ENCODE results near the gene DEFB125. TPM values are rescaled to one million over a fixed set of nuclear protein-coding genes. Genes with fewer than 3 reads are reported as not detected.
"Not testable (repeated sequence)": the region's sequence is repeated elsewhere in the genome, so short reads cannot be mapped to it uniquely, and the experiment has no call there.

Gene DEFB125
- total RNA-seq, 1 experiment from 2014 or later, result not detected

DNA sequence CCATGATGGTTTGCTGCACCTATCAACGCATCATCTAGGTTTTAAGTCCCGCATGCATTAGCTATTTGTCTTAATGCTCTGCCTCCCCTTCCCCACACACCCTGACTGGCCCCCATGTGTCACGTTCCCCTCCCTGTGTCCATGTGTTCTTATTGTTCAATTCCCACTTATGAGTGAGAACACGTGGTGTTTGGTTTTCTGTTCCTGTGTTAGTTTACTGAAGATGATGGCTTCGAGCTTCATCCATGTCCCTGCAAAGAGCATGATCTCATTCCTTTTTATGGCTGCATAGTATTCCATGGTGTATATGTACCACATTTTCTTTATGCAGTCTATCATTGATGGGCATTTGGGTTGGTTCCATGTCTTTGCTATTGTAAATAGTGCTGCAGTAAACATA, 10.2 kb downstream of the DEFB125 start:
- H3K9me3 ChIP-seq (replicated peaks); H3K4me1 ChIP-seq (replicated peaks); H3K27me3 ChIP-seq (replicated peaks); H3K27ac ChIP-seq; H3K36me3 ChIP-seq; H3K4me3 ChIP-seq; DNase-seq (ENCODE audit: low read depth in 1 of 2, low spot score in 2 of 2): not testable (repeated sequence)

DNA sequence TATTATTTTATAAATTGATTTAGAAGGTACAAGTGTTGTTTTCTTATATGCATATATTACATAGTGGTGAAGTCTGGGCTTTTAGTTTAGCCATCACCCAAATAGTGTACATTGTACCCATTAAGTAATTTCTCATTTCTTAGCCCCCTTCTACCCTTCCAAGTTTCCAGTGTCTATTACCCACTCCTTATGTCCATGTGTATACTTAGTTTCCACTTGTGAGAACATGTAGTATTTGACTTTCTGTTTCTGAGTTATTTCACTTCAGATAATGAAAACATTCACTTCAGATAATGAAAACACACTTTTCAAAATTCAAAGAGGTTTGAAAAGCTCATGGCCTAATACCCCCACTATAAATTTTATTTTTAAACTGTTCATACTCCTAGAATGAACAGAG, 14.5 kb downstream of the DEFB125 start:
- Histone ChIP-seq H3K36me3 (no peaks in the 10 kb centered on the region), H3K9me3 (replicated peaks) (no peaks in the 10 kb centered on the region)

DNA sequence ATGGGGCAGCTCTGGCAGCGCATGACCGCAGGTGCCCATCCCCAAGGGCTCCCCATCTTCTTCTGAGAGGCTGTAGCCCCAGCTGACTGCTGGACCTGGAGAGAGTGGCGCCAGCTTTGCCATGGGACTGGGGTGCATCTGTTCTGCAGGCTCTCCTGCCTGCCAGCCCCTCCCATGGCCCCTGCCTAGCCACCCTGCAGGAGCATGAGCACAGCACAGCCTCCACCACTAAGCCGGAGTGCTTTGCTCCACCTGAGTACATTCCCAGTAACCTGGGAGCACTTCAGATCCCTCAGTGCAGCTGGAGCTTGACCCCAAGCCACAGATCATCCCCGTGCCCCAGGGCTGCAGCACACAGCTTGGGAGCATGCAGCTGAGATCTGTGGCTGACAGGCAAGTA, 16.0 kb downstream of the DEFB125 start:
- Histone ChIP-seq H3K4me1 (replicated peaks) (no peaks in the 10 kb centered on the region), H3K27ac (no peak overlapping the region), H3K4me3 (no peak overlapping the region), H3K36me3 (no peaks in the 10 kb centered on the region), H3K27me3 (replicated peaks) (peaks cover 4% of the 10 kb centered on the region; the same call in 1 of the 2 replicates), H3K9me3 (replicated peaks) (no peaks in the 10 kb centered on the region)
- no peak for DNase-seq (ENCODE audit: low read depth in 1 of 2, low spot score in 2 of 2)

More for the DNA sequence above, 14.5 kb downstream of the DEFB125 start:
- DNase-seq (ENCODE audit: low read depth in 1 of 2, low spot score in 2 of 2), result no peak
- H3K27me3 ChIP-seq (replicated peaks), result no peaks in the 10 kb centered on the region; the same call in 1 of the 2 replicates
- no peak overlapping the region for H3K27ac ChIP-seq
- H3K4me1 ChIP-seq (replicated peaks), result no peaks in the 10 kb centered on the region
- no peak overlapping the region for H3K4me3 ChIP-seq

DNA sequence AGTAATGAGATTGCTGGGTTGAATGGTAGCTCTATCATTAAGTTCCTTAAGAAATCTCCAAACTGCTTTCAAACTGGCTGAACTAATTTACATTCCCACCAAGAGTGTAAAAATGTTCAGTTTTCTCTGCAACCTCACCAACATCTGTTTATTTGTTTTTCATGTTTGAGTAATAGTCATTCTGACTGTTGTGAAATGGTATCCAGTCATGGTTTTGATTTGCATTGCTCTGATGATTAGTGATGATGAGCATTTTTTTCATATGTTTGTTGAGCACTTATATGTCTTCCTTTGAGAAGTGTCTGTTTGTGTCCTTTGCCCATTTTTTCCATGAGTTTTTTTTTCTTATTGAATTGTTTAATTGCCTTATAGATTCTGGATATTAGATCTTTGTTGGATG, 24.9 kb downstream of the DEFB125 start:
- H3K4me1 ChIP-seq (replicated peaks), result no peaks in the 10 kb centered on the region
- H3K36me3 ChIP-seq, result no peaks in the 10 kb centered on the region
- H3K9me3 ChIP-seq (replicated peaks), result no peaks in the 10 kb centered on the region
- H3K4me3 ChIP-seq, result no peak overlapping the region
- H3K27me3 ChIP-seq (replicated peaks), result peaks cover 4% of the 10 kb centered on the region; the same call in 1 of the 2 replicates
- H3K27ac ChIP-seq, result no peak overlapping the region
- DNase-seq (ENCODE audit: low read depth in 1 of 2, low spot score in 2 of 2), result no peak

DNA sequence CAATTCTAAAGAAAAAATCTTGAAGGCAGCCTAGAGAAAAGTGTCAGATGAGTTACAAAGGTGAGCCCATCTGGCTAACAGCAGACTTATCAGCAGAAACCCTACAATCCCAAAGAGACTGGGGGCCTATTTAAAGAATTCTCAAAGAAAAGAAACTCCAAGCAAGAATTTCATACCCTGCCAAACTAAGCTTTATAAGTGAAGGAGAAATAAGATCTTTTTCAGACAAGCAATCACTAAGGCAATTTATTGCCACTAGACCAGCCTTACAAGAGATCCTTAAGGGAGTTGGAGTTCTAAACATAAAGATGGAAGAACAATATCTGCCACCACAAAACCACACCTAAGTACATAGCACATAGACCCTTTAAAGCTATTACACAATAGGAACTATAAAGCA, 30.0 kb downstream of the DEFB125 start:
- Histone ChIP-seq H3K9me3 (replicated peaks) (0 out of 2 replicates have a peak, but pooled peaks cover 2% of the 10 kb centered on the region), H3K36me3 (no peaks in the 10 kb centered on the region), H3K4me3 (no peak overlapping the region), H3K27me3 (replicated peaks) (no peaks in the 10 kb centered on the region), H3K4me1 (replicated peaks) (no peaks in the 10 kb centered on the region), H3K27ac (no peak overlapping the region)
- DNase-seq (ENCODE audit: low read depth in 1 of 2, low spot score in 2 of 2), result no peak

DNA sequence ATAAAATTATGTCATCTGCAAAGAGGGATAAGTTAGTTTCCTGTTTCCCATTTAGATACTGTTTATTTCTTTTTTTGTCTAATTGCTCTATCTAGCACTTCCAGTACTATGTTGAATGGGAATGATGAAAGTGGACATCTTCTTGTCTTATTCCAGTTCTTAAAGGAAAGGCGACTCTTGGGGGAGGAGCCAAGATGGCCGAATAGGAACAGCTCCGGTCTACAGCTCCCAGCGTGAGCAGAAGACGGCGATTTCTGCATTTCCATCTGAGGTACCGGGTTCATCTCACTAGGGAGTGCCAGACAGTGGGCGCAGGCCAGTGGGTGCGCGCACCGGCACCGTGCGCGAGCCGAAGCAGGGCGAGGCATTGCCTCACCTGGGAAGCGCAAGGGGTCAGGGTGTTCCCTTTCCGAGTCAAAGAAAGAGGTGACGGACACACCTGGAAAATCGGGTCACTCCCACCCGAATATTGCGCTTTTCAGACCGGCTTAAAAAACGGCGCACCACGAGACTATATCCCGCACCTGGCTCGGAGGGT, 42.4 kb downstream of the DEFB125 start:
- H3K4me1 ChIP-seq (replicated peaks); H3K4me3 ChIP-seq: not testable (repeated sequence)

DNA sequence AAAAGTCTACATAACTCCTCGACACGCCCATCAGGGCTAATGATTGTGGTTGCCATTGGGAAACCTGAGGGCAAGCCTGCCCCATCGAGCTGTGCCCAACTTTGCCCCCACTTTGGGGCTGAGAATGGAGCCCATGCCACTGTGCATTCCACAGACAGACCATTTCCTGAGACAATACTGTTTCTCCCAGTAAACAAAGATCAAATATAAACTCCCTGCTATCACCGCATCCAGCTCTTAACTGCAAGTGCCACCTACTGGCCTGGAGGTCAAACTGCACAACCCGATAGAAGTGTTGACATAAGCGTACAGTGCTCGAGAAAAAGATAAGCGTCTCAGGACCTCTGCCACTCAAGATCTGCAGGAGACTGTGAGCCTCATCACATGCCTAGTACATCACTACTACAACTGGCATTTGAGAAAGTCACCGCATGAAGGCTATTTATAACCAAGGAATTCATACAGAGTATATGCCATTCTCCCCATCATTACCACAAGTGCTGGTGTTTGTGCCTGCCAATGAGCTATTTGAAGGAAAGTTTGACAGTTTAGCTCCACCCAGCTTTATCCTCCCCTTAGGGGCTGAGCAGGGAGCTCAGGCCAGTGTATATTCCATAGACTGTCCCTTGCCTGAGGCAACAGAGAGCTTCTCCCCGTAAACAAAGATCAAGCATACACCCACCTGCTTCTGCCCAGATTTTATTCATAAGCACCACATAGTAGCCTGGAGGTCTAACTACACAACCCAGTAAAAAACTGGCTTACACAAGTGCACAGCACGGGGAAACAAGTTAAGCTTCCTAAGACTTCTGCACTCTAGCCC, 50.4 kb downstream of the DEFB125 start:
- Histone ChIP-seq H3K4me1 (replicated peaks) (no peaks in the 10 kb centered on the region), H3K9me3 (replicated peaks) (no peaks in the 10 kb centered on the region), H3K4me3 (no peak overlapping the region), H3K36me3 (no peaks in the 10 kb centered on the region), H3K27ac (no peak overlapping the region), H3K27me3 (replicated peaks) (no peaks in the 10 kb centered on the region; the same call in 1 of the 2 replicates)
- no peak for DNase-seq (ENCODE audit: low read depth in 1 of 2, low spot score in 2 of 2)

More for the DNA sequence above, 42.4 kb downstream of the DEFB125 start:
- not testable (repeated sequence) for H3K27me3 ChIP-seq (replicated peaks); H3K27ac ChIP-seq; DNase-seq (ENCODE audit: low read depth in 1 of 2, low spot score in 2 of 2); H3K36me3 ChIP-seq; H3K9me3 ChIP-seq (replicated peaks)

DNA sequence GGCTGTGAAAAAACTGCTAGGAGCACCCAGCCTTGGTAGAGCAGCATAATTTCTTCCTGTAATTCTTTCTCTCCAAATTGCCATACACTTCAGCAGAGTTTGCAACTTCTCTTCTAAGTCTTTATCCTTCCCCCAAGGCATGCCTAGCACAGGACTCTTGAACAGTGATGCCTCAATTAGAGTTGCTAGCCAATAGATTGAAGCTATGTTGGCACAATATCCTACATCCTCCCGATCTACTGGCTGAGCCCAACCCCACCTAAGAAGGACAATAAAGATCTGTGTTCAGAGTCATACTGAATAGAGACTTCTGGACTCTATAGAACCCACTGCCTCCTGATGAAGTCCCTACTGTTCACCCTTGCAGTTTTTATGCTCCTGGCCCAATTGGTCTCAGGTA, 54.8 kb downstream of the DEFB125 start, which contains the start of gene DEFB126:
Gene DEFB126, plus strand, starts transcription at position 301 of the 400 bp plus-strand sequence. Its CDS starts 39 bp downstream, at position 340.
- Histone ChIP-seq H3K9me3 (replicated peaks) (no peaks in the 10 kb centered on the region), H3K27me3 (replicated peaks) (peaks cover 12% of the 10 kb centered on the region), H3K36me3 (no peaks in the 10 kb centered on the region), H3K4me1 (replicated peaks) (no peaks in the 10 kb centered on the region), H3K27ac (no peak within 1 kb of the TSS), H3K4me3 (no peak within 1 kb of the TSS)
- DNase-seq (ENCODE audit: low read depth in 1 of 2, low spot score in 2 of 2), result no peak

DNA sequence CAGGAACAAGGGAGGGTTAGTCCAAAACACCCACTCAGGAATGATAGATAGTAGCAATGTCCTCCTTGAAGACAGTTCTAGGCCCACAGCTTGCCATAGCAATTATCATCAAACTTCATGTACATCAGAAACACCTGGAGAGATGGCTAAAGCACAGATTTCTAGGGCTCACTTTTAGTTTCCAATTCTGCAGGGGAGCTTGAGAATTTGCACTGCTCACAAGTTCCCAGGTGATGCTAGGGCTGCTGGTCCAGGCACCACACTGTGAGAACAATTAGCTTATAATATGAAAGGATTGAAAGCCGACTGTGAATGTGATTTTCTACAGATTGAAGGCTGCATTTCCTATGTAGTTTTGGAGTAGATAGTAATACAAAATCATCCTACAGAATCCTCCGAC, 58.4 kb downstream of the DEFB125 start:
- no peak for DNase-seq (ENCODE audit: low read depth in 1 of 2, low spot score in 2 of 2)
- no peaks in the 10 kb centered on the region for H3K9me3 ChIP-seq (replicated peaks)
- peaks cover 16% of the 10 kb centered on the region for H3K27me3 ChIP-seq (replicated peaks)
- no peak overlapping the region for H3K27ac ChIP-seq
- no peaks in the 10 kb centered on the region for H3K36me3 ChIP-seq
- H3K4me1 ChIP-seq (replicated peaks), result no peaks in the 10 kb centered on the region
- H3K4me3 ChIP-seq, result no peak overlapping the region

Other genes with a start within 250 kb of the DEFB125 start
- not detected in 2 replicates for gene DEFB126, start 54.9 kb downstream of the DEFB125 start, total RNA-seq (2014; rRNA removed; shearing (Covaris generic))
- gene DEFB127, start 69.8 kb downstream of the DEFB125 start, total RNA-seq (2014; rRNA removed; shearing (Covaris generic)), result not detected in 2 replicates
- gene DEFB128, start 102.0 kb downstream of the DEFB125 start, total RNA-seq (2014; rRNA removed; shearing (Covaris generic)), result not detected in 2 replicates
- gene DEFB129, start 139.6 kb downstream of the DEFB125 start, total RNA-seq (2014; rRNA removed; shearing (Covaris generic)), result not detected in 2 replicates
- not detected in 2 replicates for gene DEFB132, start 170.1 kb downstream of the DEFB125 start, total RNA-seq (2014; rRNA removed; shearing (Covaris generic))
- gene C20orf96, start 203.1 kb downstream of the DEFB125 start, total RNA-seq (2014; rRNA removed; shearing (Covaris generic)), result 0.58 and 0.85 TPM in 2 replicates
- 25.2 and 29.4 TPM in 2 replicates for gene ZCCHC3, start 209.9 kb downstream of the DEFB125 start, total RNA-seq (2014; rRNA removed; shearing (Covaris generic))
- gene SOX12, start 237.9 kb downstream of the DEFB125 start, total RNA-seq (2014; rRNA removed; shearing (Covaris generic)), result 3.6 TPM in 2 replicates

All from SJSA1 (cell line).